ENCODE results near the gene TMIGD1. TPM values are rescaled to one million over a fixed set of nuclear protein-coding genes. Genes with fewer than 3 reads are reported as not detected.

TMIGD1 gene
- total and polyA plus RNA-seq, 2 experiments from 2014 or later: not detected

GRCh38 chr17:30297715-30298114 lies 36.1 kb downstream of the TMIGD1 start (continued):
- TF ChIP-seq ZNF462 (CRISPR knock-in tag; IDR thresholded peaks at IDR 0.05): no peak

DNA sequence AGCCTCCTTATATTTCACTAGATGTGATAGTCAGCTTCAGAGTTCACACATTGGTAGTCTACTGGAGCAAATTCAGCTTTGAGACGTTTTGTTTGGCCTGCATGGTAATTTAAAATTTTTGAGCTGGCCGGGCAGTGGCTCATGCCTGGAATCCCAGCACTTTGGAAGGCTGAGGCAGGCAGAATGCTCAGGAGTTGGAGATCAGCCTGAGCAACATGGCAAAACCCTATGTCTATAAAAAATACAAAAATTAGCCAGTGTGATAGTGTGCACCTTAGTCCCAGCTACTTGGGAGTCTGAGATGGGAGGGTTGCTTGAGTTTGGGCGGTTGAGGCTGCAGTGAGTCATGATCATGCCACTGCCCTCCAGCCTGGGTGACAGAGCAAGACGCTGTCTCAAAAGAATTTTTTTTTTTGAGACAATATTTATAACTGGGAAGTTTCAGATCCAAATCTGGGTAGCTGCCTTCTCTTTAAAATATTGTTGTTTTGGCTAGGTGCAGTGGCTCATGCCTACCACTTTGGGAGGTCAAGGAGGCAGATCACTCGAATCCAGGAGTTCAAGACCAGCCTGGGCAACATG lies 37.3 kb downstream of the TMIGD1 start:
- Mint-ChIP-seq H3K27ac (no peak overlapping the region), H3K27me3 (ENCODE audit: insufficient read depth, low read depth, poor library complexity) (peaks cover 3% of the 10 kb centered on the region), H3K36me3 (ENCODE audit: low read depth) (no peaks in the 10 kb centered on the region), H3K4me3 (no peak overlapping the region), H3K9me3 (0 out of 3 replicates have a peak, but pooled peaks cover 4% of the 10 kb centered on the region), H3K4me1 (no peaks in the 10 kb centered on the region)
- H3K79me2 ChIP-seq (replicated peaks; ENCODE audit: insufficient read depth): no peaks in the 10 kb centered on the region
- TF ChIP-seq ETS1 (IDR thresholded peaks at IDR 0.05) (no peak), EZH2phosphoT487 (IDR thresholded peaks at IDR 0.05; ENCODE audit: unreplicated experiment) (no peak), POLR2AphosphoS5 (IDR thresholded peaks at IDR 0.05; ENCODE audit: low read depth) (no peak)
- H3F3A ChIP-seq (replicated peaks; ENCODE audit: low read depth): peaks cover 4% of the 10 kb centered on the region; the same call in 1 of the 2 replicates
- no peaks in the 10 kb centered on the region for H3K4me1 ChIP-seq (ENCODE audit: insufficient read depth)
- H3K4me3 ChIP-seq: no peak overlapping the region
- no peak overlapping the region for H3K27ac ChIP-seq (ENCODE audit: low read depth)
- H3K36me3 ChIP-seq (ENCODE audit: insufficient read depth): no peaks in the 10 kb centered on the region
- H3K9me2 ChIP-seq (ENCODE audit: insufficient read depth): no peaks in the 10 kb centered on the region
- peaks cover 13% of the 10 kb centered on the region; the same call in 1 of the 2 replicates for H3K27me3 ChIP-seq (ENCODE audit: insufficient read depth)
- H2AFZ ChIP-seq: no peak overlapping the region
- ATAC-seq (no peak), DNase-seq (ENCODE audit: low spot score) (no peak)
- no peak overlapping the region for H3K4me2 ChIP-seq
- H4K20me1 ChIP-seq (replicated peaks; ENCODE audit: insufficient read depth): no peaks in the 10 kb centered on the region

All from GM23338 (cell line).